ENCODE data around the gene TH. TPM values are rescaled to one million over a fixed set of nuclear protein-coding genes. Genes with fewer than 3 reads are reported as not detected.

The TH gene
- total and polyA plus RNA-seq, 10 donors: 0.13 to 1.0 (median 0.27) TPM; not detected in 6

DNA sequence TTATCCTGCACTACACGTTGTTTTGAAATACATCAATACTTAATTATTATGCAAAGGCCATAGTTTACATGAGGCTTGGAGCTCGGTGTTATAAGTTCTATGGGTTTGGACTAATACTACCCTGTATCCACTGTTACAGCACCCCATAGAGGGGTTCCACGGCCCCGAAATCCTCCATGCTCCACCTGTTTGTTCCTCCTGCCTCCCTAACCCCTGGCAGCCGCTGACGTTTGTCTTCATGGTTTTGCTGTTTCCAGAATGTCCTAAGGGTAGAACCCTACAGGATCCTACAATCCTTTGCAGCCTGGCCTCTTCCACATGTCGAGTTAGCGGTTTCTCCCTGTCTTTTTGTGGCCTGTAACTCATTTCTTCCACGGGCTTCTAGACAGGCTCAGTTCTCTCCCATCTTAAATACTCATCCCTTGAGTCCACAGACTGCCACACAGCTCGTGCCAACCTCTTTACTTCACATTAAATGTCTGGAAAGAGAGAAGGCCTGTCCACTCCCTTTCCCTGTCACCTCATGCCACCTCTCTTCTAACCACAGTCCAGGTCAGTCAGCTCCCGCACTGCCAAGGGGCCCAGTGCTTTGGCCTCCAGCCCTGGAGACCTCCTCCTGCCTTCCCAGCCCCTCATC lies 42.4 kb upstream of the TH start:
- Histone ChIP-seq H3K27ac (peak overlapping the region in 2 of 8 donors; percentile 6 to 36), H3K36me3 (no peaks in the 10 kb centered on the region), H3K4me1 (peaks cover 0 to 18% (median 2%) of the 10 kb centered on the region in 6 donors), H3K4me3 (no peak overlapping the region), H3K9me3 (no peaks in the 10 kb centered on the region), H3K27me3 (replicated peaks in 1 of 7) (peaks cover 0 to 42% (median 0%) of the 10 kb centered on the region in 7 donors)
- TF ChIP-seq CTCF (IDR thresholded peaks at IDR 0.05 in 8 of 11, conservative IDR thresholded peaks at IDR 0.05 in 3 of 11): no peak
- TF ChIP-seq POLR2AphosphoS5 (IDR thresholded peaks at IDR 0.05): no peak
- no peak for TF ChIP-seq POLR2A (IDR thresholded peaks at IDR 0.05)
- 76 to 83% (median 79%) methylated on average over 11 of the region's 11 CpGs for WGBS, 5 donors
- intact Hi-C loops (cut with DNase I; ENCODE audit: low total_unique reads): no loop called here
- peak; percentile 56 for DNase-seq

DNA sequence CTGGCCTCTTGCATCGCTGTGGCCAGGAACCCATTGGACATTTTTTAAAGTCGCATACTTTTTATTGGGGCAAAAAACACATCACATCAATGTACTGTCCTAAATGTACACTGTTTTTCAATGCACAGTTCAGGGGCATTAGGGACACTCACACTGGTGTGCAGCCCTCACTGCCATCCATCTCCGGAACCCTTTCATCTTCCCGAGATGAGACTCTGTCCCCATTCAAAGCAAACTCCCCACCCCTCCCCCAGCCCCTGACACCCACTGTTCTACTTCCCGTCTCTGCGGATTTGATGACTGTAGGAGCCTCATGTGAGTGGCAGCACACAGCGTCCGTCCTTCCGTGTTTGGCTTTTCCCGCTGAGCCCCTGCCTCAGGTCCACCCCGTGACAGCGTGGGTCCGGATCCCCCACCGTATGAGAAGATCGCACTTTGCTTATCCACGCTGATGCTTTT lies 41.8 kb upstream of the TH start:
- Histone ChIP-seq H3K4me3 (no peak overlapping the region), H3K36me3 (no peaks in the 10 kb centered on the region), H3K4me1 (peaks cover 0 to 18% (median 2%) of the 10 kb centered on the region in 6 donors), H3K27ac (peak overlapping the region in 2 of 8 donors; percentile 6 to 36), H3K9me3 (no peaks in the 10 kb centered on the region), H3K27me3 (replicated peaks in 1 of 7) (peaks cover 0 to 48% (median 0%) of the 10 kb centered on the region in 7 donors)
- peak; percentile 73 for DNase-seq
- intact Hi-C loops (cut with DNase I; ENCODE audit: low total_unique reads): no loop called here
- WGBS, 5 donors: 35 to 51% (median 43%) methylated on average over 16 of the region's 16 CpGs
- TF ChIP-seq CTCF (IDR thresholded peaks at IDR 0.05 in 8 of 11, conservative IDR thresholded peaks at IDR 0.05 in 3 of 11) (no peak), POLR2A (IDR thresholded peaks at IDR 0.05) (no peak), POLR2AphosphoS5 (IDR thresholded peaks at IDR 0.05) (no peak)

- peak overlapping the region in 1 of 8 donors; percentile 22 for H3K27ac ChIP-seq
- TF ChIP-seq CTCF (IDR thresholded peaks at IDR 0.05 in 8 of 11, conservative IDR thresholded peaks at IDR 0.05 in 3 of 11) (no peak), POLR2AphosphoS5 (IDR thresholded peaks at IDR 0.05) (no peak), POLR2A (IDR thresholded peaks at IDR 0.05) (no peak)
- no peaks in the 10 kb centered on the region for H3K36me3 ChIP-seq
- peak; percentile 63 for DNase-seq
- H3K9me3 ChIP-seq: no peaks in the 10 kb centered on the region
- WGBS, 5 donors: 76 to 89% (median 84%) methylated on average over 23 of the region's 23 CpGs
- no peak overlapping the region for H3K4me3 ChIP-seq
- H3K27me3 ChIP-seq (replicated peaks in 1 of 7): peaks cover 0 to 51% (median 0%) of the 10 kb centered on the region in 7 donors
- intact Hi-C loops (cut with DNase I; ENCODE audit: low total_unique reads): no loop called here
- H3K4me1 ChIP-seq: peaks cover 0 to 18% (median 2%) of the 10 kb centered on the region in 6 donors
Measured at GRCh38 chr11:2212411-2213251, 41.0 kb upstream of the TH start.

Measured in spleen (tissue), 11 donors.